NCI-H2171 treated with DMSO at 0.1 percent for 48 hours (cell line): ENCODE data around the gene FARS2.
"Not testable (repeated sequence)": the region's sequence is repeated elsewhere in the genome, so short reads cannot be mapped to it uniquely, and the experiment has no call there.

ENCODE experiments used
- DNase-seq: peaks from one replicate; lab custom pipeline; 2025; lab: John Stamatoyannopoulos, UW

FARS2 gene

DNA sequence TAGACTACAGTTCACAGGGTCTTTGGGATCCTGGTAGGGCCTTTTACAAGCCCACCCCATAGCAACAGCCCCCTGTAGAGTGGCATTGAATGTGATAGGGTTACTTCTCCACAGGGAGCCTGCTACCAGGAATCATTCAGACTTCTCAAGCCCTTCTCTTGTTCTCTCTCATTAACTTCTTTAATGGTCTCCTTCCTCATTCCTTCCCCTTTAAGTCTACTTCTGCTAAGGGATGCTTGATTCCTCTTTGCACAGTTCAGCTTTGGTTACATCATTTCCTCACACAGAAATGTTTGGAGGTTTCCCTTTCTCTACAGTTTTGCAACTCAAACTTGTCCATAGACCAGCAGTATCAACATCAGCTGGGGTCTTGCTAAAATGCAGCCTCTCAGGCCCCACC lies 437.8 kb downstream of the FARS2 start:
- not testable (repeated sequence) for DNase-seq

DNA sequence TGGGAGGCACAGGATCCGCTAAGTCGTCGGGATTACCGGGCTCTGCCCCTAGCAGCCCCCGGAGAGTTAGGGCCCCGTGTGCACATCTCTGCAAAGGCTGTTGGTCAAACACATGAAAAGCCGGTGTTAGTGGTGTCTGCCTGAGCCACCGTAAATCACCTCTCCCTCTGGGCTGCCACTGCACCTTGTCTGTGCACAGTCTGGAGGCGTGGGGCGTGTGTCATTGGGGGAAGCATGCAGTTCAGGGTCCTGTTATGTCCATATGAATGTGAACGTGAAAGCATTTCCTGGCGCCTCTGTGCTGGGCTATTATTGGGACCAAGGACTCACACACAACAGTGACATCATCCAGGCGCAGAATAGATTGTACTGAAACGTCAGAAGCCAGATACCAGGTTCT lies 439.9 kb downstream of the FARS2 start:
- DNase-seq = no peak

- no peak for DNase-seq
These were observed 443.4 kb downstream of the FARS2 start for GRCh38 chr6:5704708-5705107.

GRCh38 chr6:5705252-5705651 lies 443.9 kb downstream of the FARS2 start:
- DNase-seq = no peak

DNA sequence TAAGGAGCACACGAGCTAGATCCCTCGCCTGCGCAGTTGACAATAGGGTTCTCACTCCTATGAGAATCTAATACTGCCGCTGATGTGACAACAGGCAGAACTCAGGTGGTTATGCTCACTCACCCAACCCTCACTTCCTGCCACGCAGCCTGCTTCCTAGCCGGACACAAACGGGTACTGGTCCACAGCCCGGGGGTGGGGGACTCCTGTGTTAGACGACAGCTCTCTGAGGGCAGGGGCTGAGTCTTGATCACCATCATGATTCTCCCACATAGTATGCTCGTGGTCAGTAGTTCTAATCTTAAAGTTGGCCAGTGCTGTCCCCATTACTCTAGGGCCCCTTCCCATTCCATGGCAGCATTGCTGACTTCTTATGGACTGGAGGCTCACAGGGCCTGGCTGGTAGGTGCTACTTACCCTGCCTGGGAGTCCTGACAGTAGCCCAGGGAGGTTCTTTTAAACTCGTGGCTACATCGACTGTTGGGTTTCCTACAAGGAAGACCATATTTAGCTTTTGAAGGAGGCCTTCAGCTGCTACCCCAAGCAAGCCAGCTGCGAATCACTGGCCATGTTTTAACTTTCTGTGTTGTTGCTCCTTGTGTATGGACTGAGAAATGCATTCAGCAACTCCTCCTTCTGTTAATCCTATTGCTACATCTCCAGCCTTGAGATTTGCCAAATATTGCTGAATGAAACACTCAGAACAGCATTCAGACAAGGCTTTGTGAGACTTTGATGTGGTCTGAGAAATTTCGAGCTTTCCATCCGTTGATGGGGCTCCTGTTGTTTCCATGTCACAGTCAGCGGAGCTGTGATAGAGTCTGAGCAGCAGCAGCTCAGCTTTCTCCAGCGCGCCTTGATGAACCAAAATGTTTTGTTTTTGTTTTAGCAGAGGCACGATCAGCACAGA lies 445.1 kb downstream of the FARS2 start:
- no peak for DNase-seq

DNA sequence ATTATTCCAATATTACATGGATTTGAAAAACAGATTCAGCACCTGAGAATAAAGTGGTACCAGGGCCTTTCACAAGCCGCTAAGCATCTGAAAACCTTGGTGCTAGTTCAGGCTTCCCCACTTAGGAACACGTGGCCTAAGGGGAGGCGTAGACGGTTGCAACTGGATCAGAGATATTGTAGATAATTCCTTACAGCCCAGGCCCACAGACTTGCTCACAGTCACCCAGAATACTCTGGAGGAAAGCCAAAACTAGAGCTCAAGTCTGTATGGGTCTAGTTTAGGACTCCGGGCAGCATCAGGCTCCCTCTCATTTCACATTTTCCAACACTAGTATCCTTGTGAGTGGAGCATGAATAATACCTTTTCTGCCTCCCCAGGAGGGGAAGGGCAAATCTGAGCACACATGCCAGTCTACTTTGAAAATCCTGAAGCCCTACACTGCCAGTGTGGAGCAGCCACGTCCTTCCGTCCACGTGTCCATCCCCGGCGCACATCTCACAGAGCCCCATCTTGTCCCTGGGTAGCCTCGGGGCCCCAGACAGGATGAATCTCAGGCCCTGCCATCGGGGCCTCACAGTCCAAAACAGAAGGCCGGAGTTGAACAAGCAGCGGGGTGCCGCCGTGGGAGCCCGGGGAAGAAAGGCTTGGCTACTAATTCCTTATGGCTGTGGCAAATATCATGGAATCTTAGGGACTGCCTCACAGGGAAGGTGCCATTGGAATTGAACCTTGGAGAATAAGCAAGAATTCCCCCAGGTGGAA lies 446.1 kb downstream of the FARS2 start:
- DNase-seq = no peak

GRCh38 chr6:5710516-5710915 lies 449.2 kb downstream of the FARS2 start:
- DNase-seq = no peak

GRCh38 chr6:5710936-5711335 lies 449.6 kb downstream of the FARS2 start:
- DNase-seq = no peak

DNA sequence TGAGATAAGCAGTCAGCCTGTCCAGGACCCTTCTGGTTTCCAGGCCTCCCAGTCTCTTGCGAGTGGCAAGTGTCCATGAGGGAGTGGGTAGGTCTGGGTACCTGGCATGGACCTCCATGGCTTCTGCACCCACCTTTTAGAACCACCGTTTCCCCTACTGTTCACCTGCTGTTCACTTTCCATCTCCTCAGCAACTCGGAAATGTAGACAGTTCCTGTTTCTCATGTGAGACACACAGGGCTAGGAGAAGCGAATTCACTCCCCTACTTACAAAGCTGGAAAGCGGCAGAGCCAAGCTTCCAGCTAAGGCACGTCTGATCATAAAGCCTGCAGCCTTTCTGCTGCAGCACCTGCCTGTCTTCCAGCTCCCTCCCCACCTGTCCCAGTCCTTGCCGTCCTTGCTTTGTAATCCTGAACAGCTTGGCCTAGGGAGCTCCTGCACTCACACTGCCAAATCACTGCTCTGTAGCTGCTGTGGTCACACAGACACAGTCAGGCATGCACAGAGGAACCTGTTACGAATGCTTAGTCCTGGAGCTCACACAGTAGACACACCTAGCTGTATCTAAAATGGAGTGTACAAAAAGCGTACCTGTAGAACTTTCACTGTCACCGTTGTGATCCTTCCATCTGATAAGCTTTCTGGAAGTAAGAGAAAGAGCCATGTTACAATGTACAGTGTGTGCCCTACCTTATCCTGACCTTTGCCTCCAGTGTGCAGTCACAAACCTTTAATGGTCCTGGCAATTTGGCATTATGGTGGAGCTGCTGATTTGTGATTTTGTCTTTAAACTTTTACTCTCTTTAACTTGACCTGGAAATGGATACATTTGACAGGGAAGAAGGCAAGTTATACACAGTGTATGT lies 451.3 kb downstream of the FARS2 start:
- no peak for DNase-seq

- DNase-seq = no peak
These were observed 452.2 kb downstream of the FARS2 start for GRCh38 chr6:5713519-5713918.

DNA sequence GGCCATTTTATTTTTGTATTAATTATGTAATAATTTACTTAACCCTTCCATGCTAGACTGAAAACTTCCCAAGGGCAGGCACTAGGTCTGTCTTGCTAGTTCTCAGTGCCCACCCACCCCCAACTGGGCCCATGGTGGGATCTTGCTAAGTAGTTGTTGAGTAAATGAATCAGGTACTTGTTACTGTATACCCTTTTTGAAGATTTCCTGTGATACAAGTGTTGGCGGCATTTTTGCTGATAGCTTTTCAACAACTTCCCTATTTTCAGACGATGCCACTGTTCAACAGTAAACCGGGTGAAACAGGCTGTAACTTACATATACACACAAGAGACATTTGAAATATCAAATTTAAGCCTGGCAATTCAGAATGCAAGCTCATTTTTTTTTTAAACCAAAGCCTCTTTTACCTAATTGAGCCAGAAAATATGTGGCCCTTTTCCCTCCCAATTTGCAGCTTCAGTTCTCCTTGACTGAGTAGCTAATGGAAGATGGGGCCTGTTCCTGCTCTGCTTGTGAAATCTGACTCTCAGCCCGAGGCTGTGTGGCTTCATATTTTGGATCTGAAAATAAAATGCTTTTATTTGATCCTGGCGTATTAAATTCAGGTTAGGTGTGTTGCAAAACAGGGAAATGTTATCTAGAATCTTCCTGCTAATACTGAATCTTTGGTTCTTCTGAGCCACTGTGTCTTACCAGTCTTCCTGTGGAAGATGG lies 457.1 kb downstream of the FARS2 start:
- no peak for DNase-seq

DNA sequence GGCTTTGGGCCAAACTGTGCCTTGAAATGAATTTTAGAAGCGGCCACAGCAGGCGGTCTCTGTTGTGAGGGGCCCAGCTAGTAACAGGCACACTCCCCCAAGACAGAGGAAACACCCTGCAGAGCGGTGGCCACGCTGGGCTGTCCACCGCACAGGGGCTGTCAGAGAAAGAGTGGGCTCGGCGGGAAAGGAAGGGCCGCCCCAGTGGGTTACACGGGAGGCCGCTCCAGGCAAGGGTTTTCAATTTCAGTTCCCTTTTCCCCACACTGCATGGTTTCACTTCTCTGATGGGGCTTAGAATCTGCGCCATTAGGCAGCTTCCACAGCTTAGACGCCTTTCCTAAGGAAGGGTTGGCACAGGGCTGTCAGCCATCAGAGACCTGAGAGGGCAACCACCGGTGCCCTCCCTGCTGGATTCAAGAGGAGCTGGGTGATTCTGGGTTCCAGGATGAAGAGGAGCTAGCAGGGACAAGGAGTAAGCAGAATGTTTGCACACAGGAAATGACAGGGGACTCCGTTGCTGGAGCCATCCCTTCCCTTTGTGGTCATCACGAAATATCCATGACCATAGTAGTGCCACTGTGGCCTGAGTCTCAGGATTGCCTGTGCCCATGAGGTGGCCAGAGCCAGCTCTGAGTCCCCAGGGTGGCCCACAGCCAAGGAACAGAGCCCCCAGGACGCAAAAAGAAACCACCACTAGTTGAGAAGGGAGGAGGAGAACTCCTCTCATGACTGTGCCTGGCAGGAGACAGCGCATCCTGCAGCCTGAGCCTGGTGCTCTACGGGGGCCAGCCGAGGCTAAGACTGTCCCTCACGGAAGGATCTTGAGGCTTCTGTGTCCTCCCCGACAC lies 462.8 kb downstream of the FARS2 start:
- no peak for DNase-seq

- no peak for DNase-seq
These were observed 463.6 kb downstream of the FARS2 start for GRCh38 chr6:5724911-5725310.

GRCh38 chr6:5726976-5727718 lies 465.8 kb downstream of the FARS2 start:
- no peak for DNase-seq

- DNase-seq = no peak
These were observed 467.2 kb downstream of the FARS2 start for GRCh38 chr6:5728351-5729079.

- DNase-seq = no peak
These were observed 467.7 kb downstream of the FARS2 start for GRCh38 chr6:5729080-5729434.

DNA sequence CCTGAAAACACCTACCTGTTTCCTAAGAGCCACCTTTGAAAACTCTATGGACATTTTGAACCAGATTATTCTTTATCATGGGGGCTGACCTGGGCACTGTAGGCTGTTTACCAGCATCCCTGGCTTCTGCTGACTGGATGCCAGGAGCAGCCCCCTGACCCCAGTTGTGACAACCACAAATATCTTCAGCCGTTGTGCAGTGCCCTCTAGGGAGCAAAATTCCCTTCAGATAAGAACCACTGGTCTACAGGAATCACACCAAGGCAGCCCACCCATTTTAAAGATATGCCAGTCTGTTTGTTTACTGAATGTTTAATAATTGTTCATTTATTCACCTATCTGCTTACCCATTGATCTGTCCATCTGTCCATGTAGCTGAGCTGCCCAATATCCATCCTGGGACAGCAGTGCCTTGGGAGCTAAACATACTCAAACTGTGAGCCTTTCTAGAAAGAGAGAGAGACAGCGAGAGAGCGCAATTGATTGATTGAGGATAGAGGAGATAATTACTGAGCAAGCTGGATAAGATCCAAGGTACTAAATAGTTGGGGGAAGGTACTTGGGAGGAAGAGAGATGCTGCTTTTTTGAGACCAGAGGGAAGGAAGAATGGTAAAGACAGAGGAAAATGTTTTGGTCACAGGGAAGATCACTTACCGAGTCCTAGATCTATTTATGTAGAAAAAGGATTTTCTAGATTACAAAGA lies 468.7 kb downstream of the FARS2 start:
- DNase-seq = no peak

DNA sequence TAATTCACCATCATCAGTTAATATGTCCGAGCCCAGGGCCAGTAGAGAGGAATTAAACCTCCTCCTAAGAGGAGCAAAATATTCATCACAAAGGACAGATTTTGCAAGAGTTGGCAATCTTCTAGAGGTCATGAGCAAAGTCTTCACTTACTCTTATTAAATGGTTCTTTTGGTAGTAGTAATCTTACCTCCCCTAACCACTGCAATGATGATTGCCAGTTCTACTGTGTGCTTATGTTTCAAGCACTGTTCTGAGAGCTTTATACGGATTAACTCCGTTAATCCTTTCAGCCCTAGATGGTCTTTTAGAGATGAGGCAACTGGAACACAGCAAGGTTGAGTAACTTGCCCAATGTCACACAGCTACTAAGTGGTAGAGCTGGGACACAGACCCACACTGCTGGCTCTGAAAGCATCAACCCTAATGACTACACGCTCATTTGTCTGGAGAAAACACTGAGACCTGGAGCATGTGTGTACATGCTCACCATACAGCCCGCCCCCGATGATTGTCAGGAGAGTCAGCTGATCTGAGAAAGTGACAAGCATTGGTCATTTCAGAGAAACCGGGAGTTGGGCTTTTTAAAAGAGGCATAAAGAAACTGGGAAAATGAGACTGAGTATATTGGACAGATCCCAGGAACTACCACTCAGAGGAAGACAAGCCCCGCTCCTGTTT lies 469.4 kb downstream of the FARS2 start:
- DNase-seq = no peak
